A549 (cell line): ENCODE results near the gene ZNF845.

ENCODE experiments used
- EP300 ChIP-seq, 2 experiments: fragments of >200 bp; sonication (Bioruptor Twin); formaldehyde crosslinking; IDR thresholded peaks; 2 replicates in 1 of 2; 3 replicates in 1 of 2; pipeline ENCODE4 v1.6.1; 2016 to 2017
- MAFK ChIP-seq: fragments of 450-650 bp; IDR thresholded peaks from 2 replicates; pipeline ENCODE4 v1.6.1; 2014; ENCODE audit not compliant: partially characterized antibody
- POLR2AphosphoS2 ChIP-seq: conservative IDR thresholded peaks from 2 replicates; pipeline ENCODE4 v1.6.1; 2012; ENCODE audit warnings: low read length, improper control_type of control experiment, inconsistent platforms
- RCOR1 ChIP-seq: fragments of 150-350 bp; IDR thresholded peaks from 2 replicates; pipeline ENCODE4 v1.6.1; 2014; ENCODE audit warnings: antibody characterized with exemption, low read length, low read depth
- SMC3 ChIP-seq: fragments of >200 bp; sonication (Bioruptor Twin); formaldehyde crosslinking; IDR thresholded peaks from 3 replicates; pipeline ENCODE4 v1.6.1; 2018; ENCODE audit warnings: inconsistent platforms
- TP53 ChIP-seq: fragments of 250-450 bp; sonication (Bioruptor Pico); IDR thresholded peaks from 2 replicates; pipeline ENCODE4 v1.5.0; 2021; ENCODE audit warnings: mild to moderate bottlenecking, moderate library complexity
- USF2 ChIP-seq: fragments of 450-650 bp; IDR thresholded peaks from 2 replicates; pipeline ENCODE4 v1.6.1; 2014; ENCODE audit warnings: antibody characterized with exemption
- TF ChIP-seq, protein P1 (sequence below): fragments of >200 bp; sonication (Bioruptor Twin); formaldehyde crosslinking; IDR thresholded peaks from 3 replicates; pipeline ENCODE4 v1.5.1; 2016
- TF ChIP-seq, protein P2 (sequence below): IDR thresholded peaks from 2 replicates; pipeline ENCODE4 v1.6.1; 2012; ENCODE audit warnings: low read depth, borderline replicate concordance

DNA sequence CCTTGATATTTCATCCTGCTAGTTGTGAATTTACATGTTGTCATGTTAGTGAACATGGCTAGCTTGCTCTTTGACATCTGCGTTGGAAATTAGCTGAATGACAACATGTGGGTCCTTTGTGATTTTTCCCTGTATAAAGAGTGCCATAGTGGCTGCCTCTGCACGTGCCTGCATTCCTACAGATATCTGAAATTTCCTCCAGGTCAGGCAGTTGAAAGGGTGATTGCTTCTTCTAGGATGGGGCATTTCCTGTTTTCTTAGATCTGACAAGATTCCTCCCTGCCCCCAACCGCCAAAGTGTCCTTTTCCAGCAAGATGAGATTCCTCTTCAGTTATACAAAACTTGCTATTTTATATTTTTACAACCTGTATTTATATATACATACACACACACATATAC, 40.7 kb downstream of the ZNF845 start:
- TF ChIP-seq, protein P1, sequence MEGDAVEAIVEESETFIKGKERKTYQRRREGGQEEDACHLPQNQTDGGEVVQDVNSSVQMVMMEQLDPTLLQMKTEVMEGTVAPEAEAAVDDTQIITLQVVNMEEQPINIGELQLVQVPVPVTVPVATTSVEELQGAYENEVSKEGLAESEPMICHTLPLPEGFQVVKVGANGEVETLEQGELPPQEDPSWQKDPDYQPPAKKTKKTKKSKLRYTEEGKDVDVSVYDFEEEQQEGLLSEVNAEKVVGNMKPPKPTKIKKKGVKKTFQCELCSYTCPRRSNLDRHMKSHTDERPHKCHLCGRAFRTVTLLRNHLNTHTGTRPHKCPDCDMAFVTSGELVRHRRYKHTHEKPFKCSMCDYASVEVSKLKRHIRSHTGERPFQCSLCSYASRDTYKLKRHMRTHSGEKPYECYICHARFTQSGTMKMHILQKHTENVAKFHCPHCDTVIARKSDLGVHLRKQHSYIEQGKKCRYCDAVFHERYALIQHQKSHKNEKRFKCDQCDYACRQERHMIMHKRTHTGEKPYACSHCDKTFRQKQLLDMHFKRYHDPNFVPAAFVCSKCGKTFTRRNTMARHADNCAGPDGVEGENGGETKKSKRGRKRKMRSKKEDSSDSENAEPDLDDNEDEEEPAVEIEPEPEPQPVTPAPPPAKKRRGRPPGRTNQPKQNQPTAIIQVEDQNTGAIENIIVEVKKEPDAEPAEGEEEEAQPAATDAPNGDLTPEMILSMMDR, result no peak
- TF ChIP-seq USF2 (no peak), MAFK (no peak), TP53 (CRISPR knock-in tag) (no peak), SMC3 (no peak), POLR2AphosphoS2 (no peak), RCOR1 (no peak), EP300 (IDR thresholded peaks at IDR 0.05) (no peak)
- TF ChIP-seq, protein P2, sequence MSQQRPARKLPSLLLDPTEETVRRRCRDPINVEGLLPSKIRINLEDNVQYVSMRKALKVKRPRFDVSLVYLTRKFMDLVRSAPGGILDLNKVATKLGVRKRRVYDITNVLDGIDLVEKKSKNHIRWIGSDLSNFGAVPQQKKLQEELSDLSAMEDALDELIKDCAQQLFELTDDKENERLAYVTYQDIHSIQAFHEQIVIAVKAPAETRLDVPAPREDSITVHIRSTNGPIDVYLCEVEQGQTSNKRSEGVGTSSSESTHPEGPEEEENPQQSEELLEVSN, result no peak
